Activated T-cell treated with anti-CD3 and anti-CD28 coated beads, Interleukin-2, amount 50 U/mL, for 48 hours (primary cell): ENCODE data around the gene GOLGA3.

Source experiments
- DNase-seq, 2 experiments: peaks; one replicate each; pipeline ENCODE4 v3.0.0-alpha.2; 2020

Gene GOLGA3

DNA sequence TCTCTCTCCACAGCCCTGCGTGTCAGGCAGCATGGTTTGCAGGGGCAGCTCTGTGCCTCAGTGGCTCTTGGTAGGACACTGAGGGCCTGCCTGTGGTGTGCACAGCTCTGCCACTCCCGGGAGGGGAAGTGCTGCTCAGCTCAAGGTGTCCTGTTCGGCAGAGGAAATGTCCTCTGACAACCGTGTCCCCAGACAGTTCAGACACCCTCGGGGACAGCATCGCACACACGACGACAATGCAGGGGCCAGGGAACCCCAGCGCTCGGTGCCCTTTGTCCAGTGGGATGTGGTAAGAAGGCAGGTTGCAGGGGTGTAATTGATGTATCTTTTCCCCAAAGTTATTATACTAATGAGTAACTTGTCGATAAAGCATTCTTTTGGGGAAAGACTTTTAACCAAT, 81.3 kb downstream of the GOLGA3 start:
- DNase-seq: no peak

DNA sequence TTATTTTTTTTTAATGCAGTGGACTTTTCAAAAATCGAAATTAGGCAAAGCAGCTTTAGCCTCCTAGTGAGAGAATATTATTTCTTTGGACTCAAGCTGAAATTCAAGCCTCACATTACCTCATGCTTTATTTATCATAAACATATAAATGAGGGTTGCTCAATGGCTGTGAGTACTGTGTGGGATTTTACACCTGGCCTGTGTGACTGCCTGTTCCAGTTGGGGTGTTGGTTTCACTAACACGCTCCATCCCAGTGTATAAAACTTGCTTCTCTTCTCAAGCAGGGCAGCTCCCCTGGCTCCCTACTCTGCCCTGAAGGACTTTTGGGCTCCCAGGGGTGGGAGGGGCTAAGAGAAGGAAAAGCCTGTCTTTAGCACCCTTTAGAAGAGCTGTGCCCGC, 82.1 kb downstream of the GOLGA3 start:
- DNase-seq: no peak

DNA sequence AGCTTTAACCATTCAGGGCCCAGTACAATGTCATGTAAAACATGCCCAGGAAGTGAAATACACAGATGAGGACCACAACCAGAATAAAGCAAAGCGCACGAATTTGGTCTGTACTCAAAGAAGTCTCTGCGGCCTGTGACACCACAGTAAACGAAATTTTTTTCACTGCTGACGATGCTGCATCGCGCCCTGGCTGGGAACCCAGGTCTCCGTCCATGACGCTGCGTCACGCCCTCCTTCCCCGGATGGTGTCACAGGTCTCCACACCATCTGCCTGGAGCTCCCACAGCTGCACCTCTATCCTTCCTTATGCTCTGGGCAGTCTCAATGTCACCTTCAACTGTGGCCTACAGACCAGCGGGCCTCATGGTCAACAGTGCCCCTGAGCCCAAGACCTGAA, 84.8 kb downstream of the GOLGA3 start:
- DNase-seq: no peak

DNA sequence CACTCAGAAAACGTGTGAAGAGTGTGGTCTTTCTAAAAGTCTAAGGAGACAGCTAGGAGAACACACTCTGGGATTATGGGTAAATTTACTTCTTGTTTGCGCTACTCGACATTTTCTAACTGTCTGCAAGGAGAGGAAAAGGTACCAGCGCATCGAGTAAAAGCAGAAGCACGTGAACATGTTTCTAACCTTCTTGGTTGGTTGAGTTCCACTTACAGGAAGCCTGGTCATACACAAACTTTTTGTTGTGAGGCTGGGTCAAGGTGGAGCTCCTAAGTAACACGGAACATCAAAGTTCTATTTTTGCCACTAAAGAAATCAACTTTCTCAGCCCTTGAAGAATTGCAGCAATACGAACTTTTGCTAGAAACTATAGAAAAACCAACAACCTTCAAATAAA, 87.0 kb downstream of the GOLGA3 start:
- no peak for DNase-seq

DNA sequence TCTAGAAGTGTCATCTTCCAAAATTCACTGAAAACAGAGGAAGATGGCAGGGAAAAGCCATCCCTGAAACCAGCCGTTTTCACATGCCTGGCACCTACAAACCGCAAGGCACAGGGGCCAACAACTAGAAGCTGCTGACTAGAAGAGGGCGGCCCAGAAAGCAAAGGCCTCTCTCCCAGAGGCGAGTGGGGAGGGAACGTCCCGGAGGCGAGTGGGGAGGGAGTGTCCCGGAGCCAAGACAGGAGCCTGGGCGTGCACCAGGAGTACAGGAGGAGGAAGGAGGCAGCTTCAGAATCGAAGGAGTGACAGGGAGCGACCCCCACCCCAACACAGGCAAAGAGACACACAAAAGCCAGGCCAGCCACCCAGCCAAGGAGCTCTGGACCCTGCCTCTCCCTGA, 88.0 kb downstream of the GOLGA3 start:
- no peak for DNase-seq

DNA sequence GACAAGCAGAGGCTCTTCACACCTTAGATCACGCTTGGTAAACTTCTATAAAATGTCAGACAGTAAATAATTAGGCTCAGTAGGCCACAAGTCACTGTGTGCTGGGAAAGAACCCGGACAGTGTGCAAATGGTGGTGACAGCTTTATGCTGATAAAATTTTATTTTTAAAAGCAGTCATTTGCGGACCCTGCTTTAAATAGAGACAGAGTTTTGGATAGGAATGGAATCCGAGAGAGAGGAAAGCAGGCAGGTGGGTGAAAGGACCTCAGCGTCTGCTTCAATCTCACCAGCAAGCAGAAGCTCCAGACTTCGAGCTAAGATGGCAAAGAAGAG, 88.4 kb downstream of the GOLGA3 start:
- no peak for DNase-seq

DNA sequence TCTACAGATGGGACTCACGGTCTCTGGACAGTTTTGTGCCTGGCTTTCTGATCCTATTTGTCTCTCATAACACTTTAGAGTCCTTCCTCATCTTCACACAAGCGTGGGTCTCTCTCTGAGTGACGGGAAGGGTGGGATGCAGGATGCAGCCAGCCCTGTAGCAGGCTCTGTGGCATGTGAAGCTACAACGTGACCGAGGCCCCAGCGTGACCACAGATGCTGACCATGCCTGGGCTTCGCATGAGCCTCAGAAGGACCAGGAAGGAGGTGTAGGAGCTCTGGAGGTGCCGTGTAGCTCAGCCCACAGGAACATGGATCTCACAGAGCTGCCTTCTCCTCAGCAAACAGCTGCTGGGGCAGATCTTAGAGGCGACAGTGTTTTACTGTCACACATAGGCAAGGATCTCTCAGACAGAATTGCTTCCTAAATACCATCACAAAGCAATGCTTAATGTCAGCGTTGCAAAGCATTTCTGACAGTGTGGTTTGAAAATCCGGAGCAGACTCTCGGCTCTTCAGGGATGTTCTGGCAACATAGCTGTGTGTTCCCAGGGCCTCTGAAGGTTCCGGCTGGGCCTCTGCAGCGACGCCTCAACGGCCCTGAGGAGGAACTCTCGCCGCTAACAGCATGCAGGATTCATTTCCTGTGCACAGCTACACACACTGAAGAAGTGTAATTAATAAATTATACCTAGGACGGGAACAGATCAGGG, 88.9 kb downstream of the GOLGA3 start:
- DNase-seq: no peak

DNA sequence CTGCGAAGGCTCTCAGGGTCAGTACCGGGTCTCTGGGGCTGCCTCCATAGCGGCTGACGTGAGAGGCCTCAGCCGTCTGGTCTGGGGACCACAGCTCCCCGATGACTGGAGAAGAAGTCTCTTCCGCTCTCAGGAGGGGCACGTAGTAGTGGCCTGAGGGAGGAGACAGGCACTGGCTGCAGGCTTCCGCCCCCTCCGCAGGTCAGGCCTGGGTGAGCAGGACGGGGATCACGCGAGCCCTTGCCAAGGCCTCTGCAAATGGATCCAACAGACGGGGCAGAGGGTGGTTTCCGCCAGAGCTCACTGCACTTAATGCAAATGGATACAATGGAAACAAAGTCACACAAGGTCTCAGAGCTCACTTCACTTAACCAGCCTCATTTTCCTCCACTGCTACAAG, 91.8 kb downstream of the GOLGA3 start:
- DNase-seq: no peak

DNA sequence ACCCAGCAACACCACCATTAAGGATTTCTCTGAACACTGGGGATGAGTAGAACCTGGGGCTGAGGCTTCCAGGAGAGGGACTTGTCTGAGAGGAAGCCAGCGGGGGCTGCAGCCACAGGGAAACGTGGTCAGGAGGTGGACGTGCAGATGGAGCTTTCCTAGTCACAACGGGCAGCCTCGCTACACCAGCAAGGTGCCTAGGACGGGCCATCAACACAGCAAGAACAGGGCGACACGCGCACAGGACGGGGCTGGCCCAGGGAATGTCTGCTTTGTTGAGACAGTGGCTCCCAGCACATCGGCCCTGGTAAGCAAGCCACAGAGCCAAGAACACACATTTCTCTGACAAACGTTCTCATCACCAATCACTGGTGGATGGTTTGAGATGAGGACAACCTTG, 92.3 kb downstream of the GOLGA3 start:
- DNase-seq: no peak

DNA sequence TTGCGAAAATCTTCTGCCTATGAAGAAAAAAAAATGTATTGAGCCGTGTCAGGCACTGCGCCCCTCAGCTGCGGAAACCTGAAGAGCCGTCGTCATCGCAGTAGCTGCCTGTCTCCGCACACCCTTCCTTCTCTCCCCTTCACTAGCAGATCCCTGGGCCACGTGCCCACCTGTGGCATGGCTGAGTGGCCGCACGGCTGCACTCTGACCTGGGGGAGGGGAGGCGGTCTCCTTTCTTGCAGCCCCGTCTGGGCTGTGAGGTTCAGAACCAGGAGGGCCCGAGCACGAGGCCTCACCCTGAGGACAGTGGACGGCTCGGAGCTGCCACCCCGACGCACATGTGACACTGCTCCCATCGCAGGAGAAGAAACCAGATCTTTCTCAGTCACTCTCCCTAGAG, 93.2 kb downstream of the GOLGA3 start:
- DNase-seq: no peak

DNA sequence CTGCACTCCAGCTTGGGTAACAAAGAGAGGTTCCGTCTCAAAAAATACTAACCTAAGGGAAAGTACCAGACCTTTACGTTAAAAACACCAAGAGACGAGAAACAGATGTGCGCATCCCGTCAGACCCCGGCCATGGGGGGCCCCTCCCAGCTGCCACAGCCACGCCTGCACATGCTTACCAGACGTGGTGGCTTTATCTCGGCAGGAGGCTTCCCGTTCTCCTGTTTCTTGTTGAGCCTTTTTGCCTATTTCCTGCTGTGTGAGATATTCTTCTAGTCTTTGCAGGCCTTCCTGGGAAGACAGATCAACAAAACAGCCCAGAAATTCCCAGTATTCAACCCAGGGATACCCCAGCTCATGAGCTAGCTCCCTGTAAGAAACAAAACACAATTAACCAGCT, 94.5 kb downstream of the GOLGA3 start:
- no peak for DNase-seq

DNA sequence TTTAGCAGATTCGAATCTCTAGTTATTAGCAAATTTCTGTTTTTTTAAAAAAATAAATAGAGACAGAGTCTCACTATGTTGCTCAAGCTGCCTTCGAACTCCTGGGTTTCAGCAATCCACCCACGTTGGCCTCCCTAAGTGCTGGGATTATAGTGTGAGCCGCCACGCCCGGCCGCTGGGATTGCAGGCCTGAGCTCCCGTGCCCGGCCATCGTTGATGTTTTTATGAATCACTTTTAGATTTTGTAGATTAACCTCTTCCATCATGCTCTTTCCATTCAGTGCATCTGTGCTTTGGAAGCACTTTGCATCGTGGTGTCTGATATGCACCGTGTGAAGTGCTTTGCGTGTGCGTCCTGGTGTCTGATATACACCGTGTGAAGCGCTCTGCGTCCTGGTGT, 97.1 kb downstream of the GOLGA3 start:
- no peak for DNase-seq

DNA sequence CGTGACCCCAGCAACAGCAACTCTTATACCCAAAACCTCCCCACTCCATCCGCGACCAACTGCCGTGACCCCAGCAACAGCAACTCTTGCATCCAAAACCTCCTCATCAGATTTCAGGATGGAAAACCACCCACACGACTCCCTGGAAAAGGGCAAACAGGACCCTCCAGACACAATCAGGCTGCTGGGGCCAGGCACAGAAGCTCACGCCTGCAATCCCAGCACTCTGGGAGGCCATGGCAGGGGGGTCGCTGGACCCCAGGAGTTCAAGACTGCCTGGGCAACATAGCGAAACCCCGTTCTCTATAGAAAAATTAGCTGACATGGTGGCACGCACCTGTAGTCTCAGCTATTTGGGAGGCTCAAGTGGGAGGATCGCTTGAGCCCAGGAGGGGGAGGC, 98.3 kb downstream of the GOLGA3 start:
- DNase-seq: no peak

DNA sequence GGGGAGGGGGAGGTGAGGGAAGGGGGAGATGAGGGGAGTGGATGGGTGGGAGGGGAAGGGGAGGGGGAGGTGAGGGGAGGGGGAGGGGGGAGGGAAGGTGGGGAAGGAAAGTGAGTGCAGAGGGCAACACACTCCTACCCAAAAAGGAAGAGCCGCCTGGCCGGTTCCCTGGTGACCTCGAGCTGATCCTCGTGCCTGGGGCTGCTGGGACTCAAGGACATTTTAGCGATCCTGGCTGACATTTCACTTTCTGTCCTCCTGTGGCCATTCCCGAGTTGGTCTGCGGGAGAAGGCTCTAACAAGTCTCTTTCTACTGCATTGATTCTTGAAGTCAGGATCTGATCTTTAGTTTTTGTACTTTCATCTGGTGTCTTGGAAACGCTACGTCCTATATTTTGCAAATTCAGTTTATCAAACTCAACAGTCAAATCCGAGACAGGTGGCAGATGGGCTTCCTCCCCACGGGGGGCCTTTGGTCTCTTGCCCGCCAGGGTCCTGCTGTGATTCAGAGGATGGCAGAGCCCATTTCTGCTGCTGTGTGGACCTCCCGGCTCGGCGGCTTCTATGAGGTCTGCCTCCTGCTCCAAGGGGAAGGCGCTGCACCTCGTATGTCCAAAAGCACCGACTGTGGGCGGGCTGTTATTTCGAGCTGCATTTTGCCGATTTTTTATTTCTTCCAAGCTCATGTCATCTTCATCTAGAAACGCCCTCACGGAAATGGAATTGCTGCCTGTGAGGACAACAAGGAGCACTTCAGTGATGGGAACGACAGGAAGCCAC, 98.9 kb downstream of the GOLGA3 start:
- DNase-seq: no peak

DNA sequence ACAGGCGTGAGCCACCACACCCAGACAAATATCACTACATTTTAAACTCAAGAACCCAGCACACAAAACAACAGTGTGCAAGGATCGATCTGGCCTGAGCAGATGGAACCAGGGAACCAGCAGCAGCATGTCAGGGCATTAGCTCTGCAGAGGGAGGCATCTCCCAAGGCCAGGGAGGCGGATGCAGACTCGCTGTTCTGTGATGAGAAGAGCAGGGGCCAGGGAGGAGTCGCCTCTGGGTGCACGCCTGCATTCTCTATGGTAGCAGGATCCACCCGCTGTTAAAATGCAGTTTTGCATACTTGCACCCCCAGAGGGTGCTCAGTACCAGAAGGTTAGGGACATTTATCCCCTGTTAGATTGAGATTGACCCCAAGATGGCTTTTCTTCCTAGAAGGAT, 100.2 kb downstream of the GOLGA3 start:
- no peak for DNase-seq

DNA sequence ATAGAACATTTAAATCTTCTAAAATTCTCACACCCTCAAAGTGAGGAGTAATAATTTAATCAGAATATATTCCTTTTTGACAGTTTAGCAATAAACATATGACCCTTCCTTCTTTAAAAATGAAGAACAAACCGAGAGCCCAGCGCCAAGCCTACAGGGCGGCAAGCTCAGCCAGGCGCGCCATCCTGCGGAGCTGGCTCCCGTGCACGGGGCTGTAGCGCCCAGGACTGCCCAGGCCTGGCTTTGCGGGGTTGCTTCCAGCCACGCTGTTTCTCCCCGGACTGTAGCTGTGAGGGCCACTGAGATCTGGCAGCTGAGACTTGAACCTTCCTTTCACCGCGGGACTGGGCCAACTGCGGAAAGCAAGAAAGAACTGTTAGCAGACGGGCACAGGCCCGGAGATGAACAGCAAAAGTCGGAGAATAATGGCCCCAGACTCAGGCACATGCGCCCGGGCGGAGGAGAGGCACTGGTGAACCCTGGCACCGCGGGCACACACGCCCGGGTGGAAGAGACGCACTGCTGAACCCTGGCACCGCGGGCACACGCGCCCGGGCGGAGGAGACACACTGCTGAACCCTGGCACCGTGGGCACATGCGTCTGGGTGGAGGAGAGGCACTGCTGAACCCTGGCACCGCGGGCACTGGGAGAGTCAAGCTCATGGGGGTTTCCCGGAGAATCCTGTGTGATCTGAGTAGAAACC, 101.4 kb downstream of the GOLGA3 start:
- no peak for DNase-seq

DNA sequence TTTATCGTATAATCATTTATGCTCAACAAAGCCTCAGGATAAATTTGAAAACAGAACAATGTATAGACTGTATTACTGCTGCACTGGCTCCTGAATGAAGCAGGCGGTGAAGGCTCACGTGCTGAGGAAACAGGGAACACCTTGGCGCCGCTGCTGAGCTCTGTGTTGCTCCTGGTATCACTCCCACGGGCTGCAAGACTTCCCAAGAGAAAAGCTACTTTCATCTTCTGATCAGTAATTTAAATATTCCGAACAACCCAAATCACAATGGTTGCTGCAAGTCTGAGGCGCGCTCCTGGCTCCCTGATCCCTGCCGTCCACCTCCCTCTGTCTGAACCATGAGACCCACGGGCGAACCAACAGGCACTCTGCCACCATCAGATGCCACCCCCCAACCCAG, 102.3 kb downstream of the GOLGA3 start:
- no peak for DNase-seq

DNA sequence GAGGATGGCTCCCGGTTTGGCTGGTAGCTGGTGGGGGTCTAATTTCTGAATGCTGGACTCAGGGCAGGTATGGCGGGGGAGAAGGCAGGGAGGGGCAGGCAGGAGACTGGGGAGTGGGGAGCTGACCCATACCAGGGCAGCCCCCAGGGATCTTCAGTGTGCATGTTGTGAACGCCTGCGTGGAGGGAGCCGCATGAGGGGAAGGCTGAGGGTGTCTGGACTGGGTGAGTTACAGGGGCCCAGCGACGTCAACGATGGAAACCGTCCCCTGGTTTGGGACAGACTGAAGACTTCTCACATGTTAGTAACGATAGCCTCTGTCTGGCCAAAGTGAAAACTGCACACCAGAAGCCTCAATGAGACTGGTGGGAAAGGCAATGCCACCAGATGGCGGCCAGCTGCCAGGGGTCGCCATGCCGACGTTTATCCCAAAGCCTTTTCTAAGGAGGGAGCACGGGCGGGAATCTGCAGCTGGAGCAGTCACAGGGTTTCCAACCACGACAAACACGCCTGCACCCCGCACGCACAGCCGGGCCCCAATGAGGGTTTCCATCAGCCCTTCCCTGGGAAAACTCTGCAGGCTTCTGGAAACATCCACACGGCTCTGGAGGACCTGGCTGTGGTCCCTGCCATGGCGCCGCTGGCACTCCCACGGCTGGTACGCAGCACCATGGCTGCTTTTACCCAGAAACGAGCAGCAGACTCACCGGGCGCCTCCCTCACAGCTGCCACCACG, 104.0 kb downstream of the GOLGA3 start:
- no peak for DNase-seq

DNA sequence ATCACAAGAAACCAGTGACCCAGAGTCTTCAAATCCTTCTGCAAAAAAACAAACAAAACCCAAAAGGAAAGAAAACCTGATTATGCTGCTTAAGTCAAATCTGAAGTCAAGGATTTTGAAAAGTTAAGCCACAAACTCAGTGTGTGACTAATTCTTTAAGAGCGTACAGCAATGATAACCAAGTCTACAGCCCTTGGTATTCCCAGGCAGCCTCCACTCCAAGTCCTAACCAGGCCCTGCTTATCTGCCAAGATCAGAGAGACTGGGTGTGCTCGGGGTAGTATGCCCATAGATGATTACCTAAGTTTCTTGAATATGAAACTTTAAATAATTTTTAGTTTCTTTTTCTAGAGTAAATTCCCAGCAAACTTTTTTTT, 104.9 kb downstream of the GOLGA3 start:
- no peak for DNase-seq

DNA sequence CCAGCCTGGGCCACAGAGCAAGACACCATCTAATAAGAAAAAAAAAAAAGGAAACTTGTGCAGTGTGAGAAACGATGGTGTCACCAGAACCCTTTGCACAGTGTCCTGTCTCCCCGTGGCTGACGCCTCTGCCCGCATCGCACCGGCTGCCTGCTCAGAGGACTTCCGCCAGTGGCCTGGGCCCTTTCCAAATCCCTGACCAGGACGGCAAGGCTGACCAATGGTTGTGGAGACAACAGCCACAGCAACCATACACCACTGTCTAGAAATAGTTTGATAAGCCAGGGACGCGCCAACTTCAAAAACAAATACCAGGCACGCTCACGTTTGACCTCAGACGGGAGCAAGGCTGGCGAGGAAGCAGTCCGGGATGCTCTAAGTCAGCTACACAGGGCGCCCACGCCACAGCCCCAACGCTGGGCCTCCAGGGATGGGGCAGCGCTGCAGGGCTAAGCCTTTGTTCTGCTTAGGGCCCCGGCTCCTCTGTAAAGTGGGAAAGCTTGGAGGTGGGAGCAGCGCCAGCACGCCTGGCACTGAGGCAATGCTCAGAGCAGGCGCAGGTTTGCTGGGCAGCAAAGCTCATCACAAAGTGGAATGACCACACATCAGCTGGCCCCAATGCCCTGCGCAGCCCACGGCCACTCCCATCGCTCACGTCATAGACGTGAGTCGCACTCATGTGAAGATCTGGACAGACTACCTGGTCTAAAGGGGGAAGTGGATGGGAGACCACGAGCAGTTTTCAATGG, 105.5 kb downstream of the GOLGA3 start:
- no peak for DNase-seq

DNA sequence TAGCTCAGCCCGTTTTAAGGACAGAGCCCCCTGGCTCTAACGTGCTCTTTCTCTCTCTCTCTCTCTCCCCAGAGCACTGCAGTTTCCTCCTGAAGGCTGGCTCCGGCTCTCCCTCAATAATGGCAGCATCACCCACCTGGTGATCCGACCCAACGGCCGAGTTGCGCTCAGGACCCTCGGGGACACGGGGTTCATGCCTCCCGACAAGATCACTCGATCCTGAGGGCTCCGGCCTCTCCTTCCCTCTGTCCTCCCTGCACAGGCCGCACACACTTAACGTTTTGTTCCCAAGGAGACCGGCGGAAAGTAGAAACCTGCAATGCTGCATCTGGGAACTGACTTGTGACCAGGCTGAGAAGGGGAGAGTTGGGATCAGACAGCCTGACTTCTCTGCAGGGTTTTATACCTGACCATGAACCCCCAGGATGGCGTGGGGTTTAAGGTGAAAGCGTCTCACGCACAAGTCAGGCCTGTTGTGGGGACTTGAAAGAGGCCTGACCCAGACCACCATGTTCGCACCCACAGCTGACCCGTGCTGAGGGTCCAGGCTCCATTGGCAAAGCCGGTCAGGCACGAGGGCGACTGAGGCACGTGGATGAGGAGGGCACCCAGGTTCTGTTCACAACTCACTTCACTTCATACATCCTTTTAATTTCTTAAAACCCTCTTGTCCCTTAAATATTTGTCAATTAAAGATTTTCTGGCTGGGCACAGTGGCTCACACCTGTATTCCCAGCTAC, 107.9 kb downstream of the GOLGA3 start:
- DNase-seq: no peak

DNA sequence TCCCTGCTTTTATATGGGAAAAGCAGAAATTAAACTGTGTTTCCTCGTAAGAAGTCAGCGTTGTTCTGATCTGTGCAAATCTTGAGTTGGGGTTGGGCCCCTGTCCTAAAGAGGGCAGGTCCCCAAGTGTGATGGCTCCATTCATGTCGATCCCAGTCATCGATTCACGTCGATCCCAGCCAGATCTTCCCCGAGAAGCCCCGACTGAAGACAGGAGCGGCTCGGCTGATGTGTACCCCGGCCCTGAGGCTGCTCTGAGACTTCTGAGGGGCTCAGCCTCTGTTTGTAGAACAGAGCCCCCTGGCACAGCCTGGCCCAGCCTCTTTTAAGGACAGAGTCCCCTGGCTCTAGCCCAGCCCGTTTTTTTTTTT, 108.7 kb downstream of the GOLGA3 start:
- no peak for DNase-seq
